DOHH2 (cell line): ENCODE measurements around the gene LRMDA.

Experiments
- H3F3A ChIP-seq: fragments of 200-600 bp; sonication (generic), shearing (Covaris generic); 2 replicates; pipeline ENCODE4 v1.6.0; 2016; ENCODE audit warnings: antibody characterized with exemption, mild to moderate bottlenecking; ENCODE audit not compliant: control insufficient read depth, insufficient read depth
- H3K27ac ChIP-seq: fragments of 200-600 bp; sonication (generic); 2 replicates; pipeline ENCODE4 v1.5.1; 2014; ENCODE audit warnings: low read depth, mild to moderate bottlenecking, low read length, moderate library complexity
- H3K27me3 ChIP-seq: fragments of 200-600 bp; sonication (generic); 2 replicates; pipeline ENCODE4 v1.6.1; 2014; ENCODE audit warnings: mild to moderate bottlenecking, low read length, mixed read lengths; ENCODE audit not compliant: control insufficient read depth
- H3K36me3 ChIP-seq: fragments of 200-600 bp; sonication (generic); 2 replicates; pipeline ENCODE4 v1.6.1; 2014; ENCODE audit warnings: mild to moderate bottlenecking, low read length, moderate library complexity, mixed read lengths; ENCODE audit not compliant: control insufficient read depth
- H3K4me1 ChIP-seq: fragments of 200-600 bp; sonication (generic); 2 replicates; pipeline ENCODE4 v1.6.1; 2014; ENCODE audit warnings: mild to moderate bottlenecking, low read length, mixed read lengths; ENCODE audit not compliant: control insufficient read depth
- H3K4me2 ChIP-seq: fragments of 200-600 bp; sonication (generic); 2 replicates; pipeline ENCODE4 v1.6.0; 2014; ENCODE audit warnings: mild to moderate bottlenecking, low read length, moderate library complexity
- H3K4me3 ChIP-seq: fragments of 200-600 bp; sonication (generic); 2 replicates; pipeline ENCODE4 v1.5.1; 2014; ENCODE audit warnings: mild to moderate bottlenecking, low read length, mixed read lengths
- H3K79me2 ChIP-seq: fragments of 200-600 bp; sonication (generic); 2 replicates; pipeline ENCODE4 v1.6.1; 2014; ENCODE audit warnings: mild to moderate bottlenecking, low read length, mixed read lengths; ENCODE audit not compliant: control insufficient read depth
- H3K9me2 ChIP-seq: fragments of 200-600 bp; sonication (generic); replicated peaks from 2 replicates; pipeline ENCODE4 v1.6.1; 2014; ENCODE audit warnings: mild to moderate bottlenecking, low read length, mixed read lengths; ENCODE audit not compliant: control insufficient read depth
- H3K9me3 ChIP-seq: fragments of 200-600 bp; sonication (generic); 2 replicates; pipeline ENCODE4 v1.6.1; 2014; ENCODE audit warnings: antibody characterized with exemption, low read length, mixed read lengths; ENCODE audit not compliant: control insufficient read depth, insufficient read depth
- H4K20me1 ChIP-seq: fragments of 200-600 bp; sonication (generic); 2 replicates; pipeline ENCODE4 v1.6.0; 2014; ENCODE audit warnings: low read depth, mild to moderate bottlenecking, antibody characterized with exemption, low read length, moderate library complexity; ENCODE audit not compliant: control insufficient read depth, insufficient read depth
- CTCF ChIP-seq: fragments of 200-600 bp; sonication (generic); IDR thresholded peaks from one replicate; pipeline ENCODE4 v1.5.1; 2014; ENCODE audit warnings: antibody characterized with exemption, mild to moderate bottlenecking, low read depth, low read length; ENCODE audit not compliant: poor library complexity, severe bottlenecking
- EZH2phosphoT487 ChIP-seq: fragments of 200-600 bp; sonication (generic); IDR thresholded peaks from 2 replicates; pipeline ENCODE4 v1.6.1; 2017; ENCODE audit warnings: borderline replicate concordance, mild to moderate bottlenecking, antibody characterized with exemption, low read length, moderate library complexity, mixed read lengths

LRMDA gene

GRCh38 chr10:76444034-76444800 is 1012.8 kb downstream of the LRMDA start:
- no peaks in the 10 kb centered on the region for H3K27me3 ChIP-seq
- H3K79me2 ChIP-seq, result no peaks in the 10 kb centered on the region
- H3F3A ChIP-seq, result no peaks in the 10 kb centered on the region
- H3K4me3 ChIP-seq, result no peak overlapping the region
- no peaks in the 10 kb centered on the region for H3K36me3 ChIP-seq
- no peaks in the 10 kb centered on the region; the same call in 1 of the 2 replicates for H3K9me2 ChIP-seq
- no peak for TF ChIP-seq EZH2phosphoT487
- TF ChIP-seq CTCF, result no peak
- H3K9me3 ChIP-seq, result no peaks in the 10 kb centered on the region
- H3K4me1 ChIP-seq, result no peaks in the 10 kb centered on the region
- no peaks in the 10 kb centered on the region for H4K20me1 ChIP-seq
- H3K4me2 ChIP-seq, result no peak overlapping the region
- H3K27ac ChIP-seq, result no peak overlapping the region

- H3K9me2 ChIP-seq, result no peaks in the 10 kb centered on the region
- H3K36me3 ChIP-seq, result no peaks in the 10 kb centered on the region
- no peak overlapping the region for H3K27ac ChIP-seq
- no peaks in the 10 kb centered on the region for H4K20me1 ChIP-seq
- H3K79me2 ChIP-seq, result no peaks in the 10 kb centered on the region
- no peaks in the 10 kb centered on the region for H3K27me3 ChIP-seq
- no peak overlapping the region for H3K4me3 ChIP-seq
- no peaks in the 10 kb centered on the region for H3K9me3 ChIP-seq
- H3F3A ChIP-seq, result no peaks in the 10 kb centered on the region
- H3K4me2 ChIP-seq, result no peak overlapping the region
- no peaks in the 10 kb centered on the region for H3K4me1 ChIP-seq
- no peak for TF ChIP-seq CTCF
- no peak for TF ChIP-seq EZH2phosphoT487
Measured at GRCh38 chr10:76447578-76447977, 1016.2 kb downstream of the LRMDA start.

- Histone ChIP-seq H3K4me2 (no peak overlapping the region), H3K36me3 (no peaks in the 10 kb centered on the region), H3K27me3 (no peaks in the 10 kb centered on the region), H4K20me1 (no peaks in the 10 kb centered on the region), H3K79me2 (no peaks in the 10 kb centered on the region), H3F3A (no peaks in the 10 kb centered on the region), H3K9me3 (no peaks in the 10 kb centered on the region), H3K9me2 (no peaks in the 10 kb centered on the region), H3K4me3 (no peak overlapping the region), H3K27ac (no peak overlapping the region), H3K4me1 (no peaks in the 10 kb centered on the region)
- no peak for TF ChIP-seq CTCF
- no peak for TF ChIP-seq EZH2phosphoT487
Measured at GRCh38 chr10:76451911-76452310, 1020.5 kb downstream of the LRMDA start.
